HepG2 (cell line): ENCODE results near the gene MISP3. TPM values are rescaled to one million over a fixed set of nuclear protein-coding genes. Genes with fewer than 3 reads are reported as not detected.

Experiments used
- ARNT2 ChIP-seq: sonication (generic); formaldehyde crosslinking; IDR thresholded peaks from 2 replicates; pipeline ENCODE4 v1.8.0; 2022; ENCODE audit warnings: mild to moderate bottlenecking, low read depth, missing genetic modification reagents, moderate library complexity
- DPF2 ChIP-seq: sonication (generic); formaldehyde crosslinking; IDR thresholded peaks from 2 replicates; pipeline ENCODE4 v1.4.0; 2020; ENCODE audit warnings: mild to moderate bottlenecking, low read depth, missing genetic modification reagents, borderline replicate concordance
- ESRRA ChIP-seq: sonication (generic); formaldehyde crosslinking; IDR thresholded peaks from 2 replicates; pipeline ENCODE4 v1.5.1; 2020; ENCODE audit warnings: mild to moderate bottlenecking, low read depth, missing genetic modification reagents
- KLF12 ChIP-seq: sonication (generic); formaldehyde crosslinking; IDR thresholded peaks from 2 replicates; pipeline ENCODE4 v1.4.0; 2020; ENCODE audit warnings: missing genetic modification reagents, borderline replicate concordance
- NR2F6 ChIP-seq, 2 experiments: IDR thresholded peaks; 2 replicates each; pipeline ENCODE4 v1.6.1; 2016; ENCODE audit warnings: antibody characterized with exemption in 1 of 2, mild to moderate bottlenecking in 1 of 2
- TBX3 ChIP-seq: fragments of 450-650 bp; IDR thresholded peaks from 2 replicates; pipeline ENCODE4 v1.6.1; 2017; ENCODE audit warnings: antibody characterized with exemption, mild to moderate bottlenecking, inconsistent platforms, borderline replicate concordance
- ZBTB40 ChIP-seq, 2 experiments: fragments of 450-650 bp in 1 of 2; sonication (generic) in 1 of 2; formaldehyde crosslinking in 1 of 2; IDR thresholded peaks; 2 replicates each; pipeline versions ENCODE4 v1.6.1 to v1.8.0; 2016 to 2022; ENCODE audit warnings: antibody characterized with exemption in 1 of 2, mild to moderate bottlenecking in 1 of 2, missing genetic modification reagents in 1 of 2
- ZIK1 ChIP-seq: sonication (generic); formaldehyde crosslinking; IDR thresholded peaks from 2 replicates; pipeline ENCODE4 v1.5.0; 2020; ENCODE audit warnings: mild to moderate bottlenecking, low read depth, missing genetic modification reagents, borderline replicate concordance
- ZNF160 ChIP-seq: sonication (generic); formaldehyde crosslinking; IDR thresholded peaks from 2 replicates; pipeline ENCODE4 v1.8.0; 2022; ENCODE audit warnings: mild to moderate bottlenecking, inconsistent platforms, missing genetic modification reagents
- ZNF446 ChIP-seq: sonication (generic); formaldehyde crosslinking; IDR thresholded peaks from 2 replicates; pipeline ENCODE4 v1.5.0; 2020; ENCODE audit warnings: mild to moderate bottlenecking, missing genetic modification reagents
- ZNF501 ChIP-seq: sonication (generic); formaldehyde crosslinking; IDR thresholded peaks from 2 replicates; pipeline ENCODE4 v1.5.1; 2020; ENCODE audit warnings: mild to moderate bottlenecking, moderate library complexity, missing genetic modification reagents
- ZNF781 ChIP-seq: sonication (generic); formaldehyde crosslinking; IDR thresholded peaks from 2 replicates; pipeline ENCODE4 v1.5.1; 2020; ENCODE audit warnings: borderline replicate concordance, mild to moderate bottlenecking, missing genetic modification reagents; ENCODE audit errors: not compliant biosample characterization
- polyA plus RNA-seq, 8 experiments: library from polyadenylated mRNA; depleted of rRNA in 3 of 8; stranded (reverse) in 7 of 8; unstranded in 1 of 8; fragments of >200 nt; fragmentation: Illumina TruSeq in 4 of 8; extraction: Trizol in 4 of 8; gene quantifications; 2 replicates each; pipeline versions ENCODE4 v1.2.1 to v1.2.3, GENCODE V29; 2011 to 2016; ENCODE audit warnings: low read depth in 4 of 8, missing spikeins in 1 of 8, mixed read lengths in 1 of 8; ENCODE audit not compliant: insufficient read depth in 1 of 8
- total RNA-seq, 5 experiments: library from RNA; depleted of rRNA; stranded (reverse); fragments of >200 nt; fragmentation: Illumina TruSeq; extraction: Trizol; gene quantifications; 2 replicates each; pipeline ENCODE4 v1.2.3, GENCODE V29; 2016; ENCODE audit warnings: low read depth in 1 of 5
- TF ChIP-seq, protein P1 (sequence below): sonication (generic); formaldehyde crosslinking; IDR thresholded peaks from 2 replicates; pipeline ENCODE4 v1.4.0; 2020; ENCODE audit warnings: missing genetic modification reagents, borderline replicate concordance

The MISP3 gene
- total and polyA plus RNA-seq, 2 of the 13 experiments (the other 11 are each of a cell fraction or from before 2014, with no cell fraction given), result 2.5 to 5.4 TPM

DNA sequence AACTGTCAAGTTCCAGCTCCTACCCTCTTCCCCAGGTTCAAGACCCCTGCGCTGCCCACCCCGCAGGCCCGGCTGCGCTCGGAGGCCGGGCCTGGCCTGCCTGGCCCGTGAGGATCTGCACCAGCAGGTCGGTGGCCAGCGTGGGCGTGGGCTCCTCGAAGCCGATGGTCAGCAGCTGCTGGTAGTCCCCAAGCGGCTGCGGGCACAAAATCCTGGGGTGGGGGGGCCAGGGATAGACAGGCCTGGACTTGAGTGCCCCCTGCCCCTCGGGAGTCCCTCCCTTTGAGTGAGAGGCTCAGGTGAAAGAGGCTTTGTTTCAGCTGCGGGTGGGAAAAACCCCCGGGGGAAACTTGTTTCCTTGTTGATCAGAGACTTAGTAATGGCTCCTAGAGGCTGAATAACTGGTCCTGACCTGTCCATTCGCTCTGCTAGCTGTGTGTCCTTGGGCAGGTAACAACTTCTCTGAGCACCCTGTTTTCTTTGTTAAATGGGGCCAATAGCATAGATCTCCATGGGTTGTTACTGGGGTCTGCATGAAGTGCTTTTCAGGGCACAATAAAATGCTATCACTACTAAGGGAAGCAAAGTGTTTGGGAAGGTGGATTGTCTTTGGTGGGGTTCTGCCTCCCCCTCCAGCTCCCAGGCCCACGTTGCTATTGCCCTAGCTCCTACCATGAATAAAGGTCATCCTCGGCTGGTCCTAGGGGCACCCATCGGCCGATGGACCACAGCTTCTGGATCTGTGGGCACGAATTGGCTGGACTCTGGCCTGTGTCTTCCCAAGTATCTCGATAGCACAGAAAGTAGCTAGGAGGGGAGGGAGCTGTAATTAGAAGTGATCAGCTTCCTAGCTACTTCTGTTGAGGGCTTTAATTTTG is 9.4 kb downstream of the MISP3 start (continued):
- TF ChIP-seq ZBTB40 (IDR thresholded peaks at IDR 0.05), result no peak
- TF ChIP-seq ZBTB40 (CRISPR knock-in tag; IDR thresholded peaks at IDR 0.05), result no peak; the same call in 1 of the 2 replicates
- TF ChIP-seq ARNT2 (CRISPR knock-in tag), result 0 out of 2 replicates have a peak, but pooled peaks have one; percentile 19
- no peak for TF ChIP-seq TBX3
- TF ChIP-seq DPF2 (CRISPR knock-in tag), result no peak
- TF ChIP-seq, protein P1, sequence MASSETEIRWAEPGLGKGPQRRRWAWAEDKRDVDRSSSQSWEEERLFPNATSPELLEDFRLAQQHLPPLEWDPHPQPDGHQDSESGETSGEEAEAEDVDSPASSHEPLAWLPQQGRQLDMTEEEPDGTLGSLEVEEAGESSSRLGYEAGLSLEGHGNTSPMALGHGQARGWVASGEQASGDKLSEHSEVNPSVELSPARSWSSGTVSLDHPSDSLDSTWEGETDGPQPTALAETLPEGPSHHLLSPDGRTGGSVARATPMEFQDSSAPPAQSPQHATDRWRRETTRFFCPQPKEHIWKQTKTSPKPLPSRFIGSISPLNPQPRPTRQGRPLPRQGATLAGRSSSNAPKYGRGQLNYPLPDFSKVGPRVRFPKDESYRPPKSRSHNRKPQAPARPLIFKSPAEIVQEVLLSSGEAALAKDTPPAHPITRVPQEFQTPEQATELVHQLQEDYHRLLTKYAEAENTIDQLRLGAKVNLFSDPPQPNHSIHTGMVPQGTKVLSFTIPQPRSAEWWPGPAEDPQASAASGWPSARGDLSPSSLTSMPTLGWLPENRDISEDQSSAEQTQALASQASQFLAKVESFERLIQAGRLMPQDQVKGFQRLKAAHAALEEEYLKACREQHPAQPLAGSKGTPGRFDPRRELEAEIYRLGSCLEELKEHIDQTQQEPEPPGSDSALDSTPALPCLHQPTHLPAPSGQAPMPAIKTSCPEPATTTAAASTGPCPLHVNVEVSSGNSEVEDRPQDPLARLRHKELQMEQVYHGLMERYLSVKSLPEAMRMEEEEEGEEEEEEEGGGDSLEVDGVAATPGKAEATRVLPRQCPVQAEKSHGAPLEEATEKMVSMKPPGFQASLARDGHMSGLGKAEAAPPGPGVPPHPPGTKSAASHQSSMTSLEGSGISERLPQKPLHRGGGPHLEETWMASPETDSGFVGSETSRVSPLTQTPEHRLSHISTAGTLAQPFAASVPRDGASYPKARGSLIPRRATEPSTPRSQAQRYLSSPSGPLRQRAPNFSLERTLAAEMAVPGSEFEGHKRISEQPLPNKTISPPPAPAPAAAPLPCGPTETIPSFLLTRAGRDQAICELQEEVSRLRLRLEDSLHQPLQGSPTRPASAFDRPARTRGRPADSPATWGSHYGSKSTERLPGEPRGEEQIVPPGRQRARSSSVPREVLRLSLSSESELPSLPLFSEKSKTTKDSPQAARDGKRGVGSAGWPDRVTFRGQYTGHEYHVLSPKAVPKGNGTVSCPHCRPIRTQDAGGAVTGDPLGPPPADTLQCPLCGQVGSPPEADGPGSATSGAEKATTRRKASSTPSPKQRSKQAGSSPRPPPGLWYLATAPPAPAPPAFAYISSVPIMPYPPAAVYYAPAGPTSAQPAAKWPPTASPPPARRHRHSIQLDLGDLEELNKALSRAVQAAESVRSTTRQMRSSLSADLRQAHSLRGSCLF, result no peak
- TF ChIP-seq NR2F6 (IDR thresholded peaks at IDR 0.05), result no peak
- TF ChIP-seq NR2F6 (CRISPR knock-in tag; IDR thresholded peaks at IDR 0.05), result no peak
- TF ChIP-seq KLF12 (CRISPR knock-in tag), result no peak
- TF ChIP-seq ZIK1 (CRISPR knock-in tag), result no peak
- no peak for TF ChIP-seq ZNF501
- no peak for TF ChIP-seq ZNF781 (CRISPR knock-in tag)
- no peak for TF ChIP-seq ZNF160 (CRISPR knock-in tag)
- 0 out of 2 replicates have a peak, but pooled peaks have one; percentile 17 for TF ChIP-seq ESRRA (CRISPR knock-in tag)
- no peak for TF ChIP-seq ZNF446 (CRISPR knock-in tag)
